PC-3 (cell line): ENCODE measurements around the gene EFCAB11.

ENCODE experiments used
- EZH2 ChIP-seq: fragments of 300-600 bp; sonication (generic); IDR thresholded peaks from one replicate; pipeline ENCODE4 v1.6.1; 2017; ENCODE audit warnings: antibody characterized with exemption, mild to moderate bottlenecking, low read length; ENCODE audit not compliant: unreplicated experiment
- TF ChIP-seq, protein P1 (sequence below): fragments of 300-600 bp; sonication (generic); conservative IDR thresholded peaks from 2 replicates; pipeline ENCODE4 v1.5.1; 2017; ENCODE audit warnings: antibody characterized with exemption, low read depth, mild to moderate bottlenecking, low read length

- TF ChIP-seq, protein P1, sequence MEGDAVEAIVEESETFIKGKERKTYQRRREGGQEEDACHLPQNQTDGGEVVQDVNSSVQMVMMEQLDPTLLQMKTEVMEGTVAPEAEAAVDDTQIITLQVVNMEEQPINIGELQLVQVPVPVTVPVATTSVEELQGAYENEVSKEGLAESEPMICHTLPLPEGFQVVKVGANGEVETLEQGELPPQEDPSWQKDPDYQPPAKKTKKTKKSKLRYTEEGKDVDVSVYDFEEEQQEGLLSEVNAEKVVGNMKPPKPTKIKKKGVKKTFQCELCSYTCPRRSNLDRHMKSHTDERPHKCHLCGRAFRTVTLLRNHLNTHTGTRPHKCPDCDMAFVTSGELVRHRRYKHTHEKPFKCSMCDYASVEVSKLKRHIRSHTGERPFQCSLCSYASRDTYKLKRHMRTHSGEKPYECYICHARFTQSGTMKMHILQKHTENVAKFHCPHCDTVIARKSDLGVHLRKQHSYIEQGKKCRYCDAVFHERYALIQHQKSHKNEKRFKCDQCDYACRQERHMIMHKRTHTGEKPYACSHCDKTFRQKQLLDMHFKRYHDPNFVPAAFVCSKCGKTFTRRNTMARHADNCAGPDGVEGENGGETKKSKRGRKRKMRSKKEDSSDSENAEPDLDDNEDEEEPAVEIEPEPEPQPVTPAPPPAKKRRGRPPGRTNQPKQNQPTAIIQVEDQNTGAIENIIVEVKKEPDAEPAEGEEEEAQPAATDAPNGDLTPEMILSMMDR, result no peak
- no peak for TF ChIP-seq EZH2
Observed at GRCh38 chr14:89959853-89960445, 5.4 kb upstream of the EFCAB11 start.
